GM12874 (cell line): Measurements from ENCODE around the gene PCSK2.
A peak's percentile ranks its signal among the peaks of the same experiment; 100 is the strongest.

Experiments
- TF ChIP-seq, protein P1 (sequence below): IDR thresholded peaks from 2 replicates; pipeline ENCODE4 v1.5.1; 2011; ENCODE audit warnings: low read depth, mild to moderate bottlenecking, control low read depth, low read length, moderate library complexity; ENCODE audit not compliant: insufficient read depth

PCSK2 gene

DNA sequence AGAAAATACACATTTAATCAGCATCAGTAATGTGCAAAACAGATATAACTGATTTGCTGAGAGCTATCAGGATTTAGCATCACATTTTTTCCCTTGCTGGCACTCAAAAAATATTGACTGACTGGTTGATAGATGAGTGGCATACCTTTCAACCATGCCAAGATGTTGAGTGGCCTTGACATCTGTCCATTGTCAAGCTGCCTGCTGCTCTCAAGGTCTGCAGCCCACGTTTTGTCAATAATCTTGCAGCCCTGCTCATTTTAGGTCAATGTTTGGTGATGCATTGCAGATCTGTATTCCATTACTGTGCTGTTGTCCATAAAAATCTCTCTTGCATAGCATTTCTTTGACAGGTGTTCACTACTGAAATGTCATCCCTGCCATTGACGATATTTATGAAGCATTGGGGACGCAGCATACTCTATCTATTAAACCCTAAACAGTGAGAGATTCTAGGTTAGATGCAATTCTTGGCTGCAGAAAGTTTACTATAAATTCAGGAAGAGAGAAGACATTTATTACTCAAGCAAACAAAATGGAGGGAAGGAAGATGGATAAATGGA is 192.7 kb downstream of the PCSK2 start:
- TF ChIP-seq, protein P1, sequence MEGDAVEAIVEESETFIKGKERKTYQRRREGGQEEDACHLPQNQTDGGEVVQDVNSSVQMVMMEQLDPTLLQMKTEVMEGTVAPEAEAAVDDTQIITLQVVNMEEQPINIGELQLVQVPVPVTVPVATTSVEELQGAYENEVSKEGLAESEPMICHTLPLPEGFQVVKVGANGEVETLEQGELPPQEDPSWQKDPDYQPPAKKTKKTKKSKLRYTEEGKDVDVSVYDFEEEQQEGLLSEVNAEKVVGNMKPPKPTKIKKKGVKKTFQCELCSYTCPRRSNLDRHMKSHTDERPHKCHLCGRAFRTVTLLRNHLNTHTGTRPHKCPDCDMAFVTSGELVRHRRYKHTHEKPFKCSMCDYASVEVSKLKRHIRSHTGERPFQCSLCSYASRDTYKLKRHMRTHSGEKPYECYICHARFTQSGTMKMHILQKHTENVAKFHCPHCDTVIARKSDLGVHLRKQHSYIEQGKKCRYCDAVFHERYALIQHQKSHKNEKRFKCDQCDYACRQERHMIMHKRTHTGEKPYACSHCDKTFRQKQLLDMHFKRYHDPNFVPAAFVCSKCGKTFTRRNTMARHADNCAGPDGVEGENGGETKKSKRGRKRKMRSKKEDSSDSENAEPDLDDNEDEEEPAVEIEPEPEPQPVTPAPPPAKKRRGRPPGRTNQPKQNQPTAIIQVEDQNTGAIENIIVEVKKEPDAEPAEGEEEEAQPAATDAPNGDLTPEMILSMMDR, result no peak

DNA sequence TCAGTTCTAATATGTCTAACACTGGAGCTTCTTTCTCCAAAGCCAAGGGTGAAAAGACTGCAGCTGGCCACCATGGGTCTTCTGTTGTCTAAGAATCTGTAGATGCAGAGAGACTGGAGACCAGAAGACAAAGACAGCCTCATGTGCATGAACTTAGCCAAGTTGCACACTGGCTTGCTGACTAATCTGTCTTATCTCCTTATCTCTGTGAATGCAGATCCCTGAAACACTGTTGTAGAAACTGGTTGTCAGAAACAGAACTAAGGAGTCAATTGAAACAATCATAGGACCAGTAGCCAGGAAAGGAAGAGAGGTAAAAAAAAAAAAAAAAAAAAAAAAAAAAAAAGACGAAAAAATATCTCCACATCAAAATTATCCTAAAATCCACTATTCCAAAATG is 194.7 kb downstream of the PCSK2 start:
- TF ChIP-seq, protein P1, result no peak

DNA sequence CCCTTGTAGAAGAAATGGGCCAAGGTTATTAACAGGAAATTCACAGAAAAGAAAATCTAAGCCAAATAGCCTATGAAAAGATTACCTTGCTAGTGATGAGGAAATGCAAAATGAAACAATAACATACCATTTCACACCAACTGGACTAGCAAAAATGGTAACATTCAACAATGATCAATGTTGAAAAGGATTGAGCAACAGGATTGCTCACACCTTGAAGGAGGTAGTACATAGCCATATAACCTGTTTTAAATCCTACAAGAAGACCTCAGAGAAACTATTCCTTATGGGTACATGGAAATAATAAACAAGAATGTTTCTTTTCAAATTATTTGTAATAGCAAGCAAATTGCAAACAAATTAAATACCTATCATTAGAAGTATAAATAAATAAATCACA is 196.9 kb downstream of the PCSK2 start:
- TF ChIP-seq, protein P1, result no peak

DNA sequence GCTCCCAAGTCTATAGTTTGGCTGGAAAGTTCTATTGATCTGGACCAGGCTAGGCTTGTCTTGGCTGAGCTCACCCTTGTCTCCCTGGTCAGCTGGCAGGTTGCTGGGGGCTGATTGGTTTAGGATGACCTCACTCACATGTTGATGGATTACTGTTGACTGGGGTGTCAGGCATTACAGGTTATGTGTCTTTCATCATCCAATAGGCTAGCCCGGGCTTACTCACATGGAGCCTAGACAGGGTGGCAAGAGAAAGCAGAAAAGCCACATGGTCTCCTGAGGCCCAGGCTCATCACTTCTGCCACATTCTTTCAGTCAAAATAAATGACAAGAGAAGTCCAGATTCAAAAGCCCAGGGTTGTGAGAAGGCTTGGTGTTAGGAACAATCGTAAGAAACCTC is 200.8 kb downstream of the PCSK2 start:
- TF ChIP-seq, protein P1, result no peak

DNA sequence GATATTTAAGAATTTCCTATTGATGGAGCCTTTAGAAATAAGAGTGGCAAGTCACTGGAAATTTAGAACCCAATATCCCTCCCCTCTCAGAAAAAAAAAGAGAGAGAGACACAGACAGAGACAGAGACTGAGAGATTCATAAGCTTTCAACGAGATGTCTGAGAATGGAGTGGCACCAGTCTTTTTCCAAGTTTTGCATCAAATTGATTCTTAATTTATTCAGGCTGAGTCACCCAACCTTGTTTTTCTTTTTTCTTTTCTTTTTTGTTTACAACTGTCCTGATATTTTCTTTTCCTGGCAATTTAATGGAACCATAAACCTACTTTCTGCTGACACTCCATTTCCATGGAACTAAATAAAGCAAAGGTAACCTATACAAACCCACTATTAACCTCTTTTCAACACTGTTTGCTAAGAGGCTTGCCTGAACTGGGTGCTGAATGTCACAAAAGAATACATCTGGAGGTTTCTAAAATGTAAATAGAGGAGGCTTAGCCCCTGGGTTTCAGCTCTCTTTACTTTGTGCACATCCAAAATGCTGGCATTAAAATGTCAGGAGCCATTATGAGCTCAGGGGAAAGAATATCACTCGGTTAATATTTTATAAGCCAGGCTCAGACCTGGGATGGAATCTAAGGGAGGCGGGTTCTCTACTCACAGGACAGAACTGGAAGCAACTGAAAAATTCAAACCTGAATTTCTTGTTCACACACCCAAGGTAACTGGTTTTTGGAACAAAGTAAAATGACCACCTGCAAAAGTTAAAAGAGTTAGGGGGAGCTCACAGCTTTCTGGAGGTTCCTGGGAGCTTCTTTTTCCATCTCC is 203.5 kb downstream of the PCSK2 start:
- TF ChIP-seq, protein P1, result no peak

DNA sequence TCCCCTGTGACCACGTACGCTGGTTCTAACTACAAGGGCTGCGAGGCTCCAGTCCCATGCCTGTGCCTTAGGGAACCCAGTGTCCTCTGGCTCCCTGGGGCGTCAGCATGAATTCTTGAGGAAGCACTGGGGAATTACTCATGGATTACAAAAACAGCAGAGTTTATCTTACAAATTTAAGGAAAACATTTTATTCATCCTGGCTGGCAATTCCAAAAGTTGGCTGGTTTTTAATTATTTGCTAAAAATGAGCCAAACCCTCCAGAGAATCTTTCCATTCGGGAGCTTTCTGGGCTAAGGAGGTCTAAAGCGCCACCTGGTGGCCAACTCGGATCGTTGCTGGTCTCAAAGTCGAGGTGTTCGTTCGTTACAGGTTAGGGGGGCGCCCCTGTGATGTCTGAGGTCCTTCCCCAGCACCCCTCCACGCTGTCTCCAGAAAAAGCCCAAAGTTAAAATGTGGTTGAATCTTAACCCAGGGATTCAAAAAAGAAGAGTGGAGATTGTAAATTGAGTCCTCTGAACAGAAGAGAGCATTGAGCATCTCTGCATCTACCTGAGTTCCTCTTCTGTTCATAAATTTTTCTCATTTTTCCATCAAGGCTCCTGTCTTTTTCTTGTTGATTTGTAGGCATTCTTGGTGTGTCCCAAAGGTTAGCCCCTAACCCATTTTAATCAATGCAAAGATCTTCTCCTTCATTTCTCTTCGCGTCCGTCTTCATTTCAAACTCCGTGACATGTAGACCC is 205.0 kb downstream of the PCSK2 start:
- TF ChIP-seq, protein P1, result peak; percentile 76

DNA sequence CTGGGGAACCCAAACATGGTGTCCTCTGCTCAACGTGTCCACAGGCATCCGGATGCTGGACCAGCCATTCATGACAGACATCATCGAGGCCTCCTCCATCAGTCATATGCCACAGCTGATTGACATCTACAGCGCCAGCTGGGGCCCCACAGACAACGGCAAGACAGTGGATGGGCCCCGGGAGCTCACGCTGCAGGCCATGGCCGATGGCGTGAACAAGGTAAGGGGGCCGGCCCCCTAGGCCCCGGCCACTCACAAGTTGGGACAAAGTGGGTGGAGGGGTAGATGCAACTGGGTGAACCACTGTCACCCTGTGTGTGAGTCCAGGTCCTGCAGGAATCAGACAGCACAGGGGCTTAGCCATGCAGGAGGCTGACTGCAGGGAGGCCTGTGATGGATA is 209.8 kb downstream of the PCSK2 start:
- TF ChIP-seq, protein P1, result no peak
